Fibroblast of skin of back (primary cell): ENCODE measurements around the gene TEX101.

Source experiments
- DNase-seq: peaks from one replicate; pipeline ENCODE4 v3.0.0-alpha.2; 2013

Gene TEX101

GRCh38 chr19:43450545-43450997 is 35.9 kb downstream of the TEX101 start:
- no peak for DNase-seq

DNA sequence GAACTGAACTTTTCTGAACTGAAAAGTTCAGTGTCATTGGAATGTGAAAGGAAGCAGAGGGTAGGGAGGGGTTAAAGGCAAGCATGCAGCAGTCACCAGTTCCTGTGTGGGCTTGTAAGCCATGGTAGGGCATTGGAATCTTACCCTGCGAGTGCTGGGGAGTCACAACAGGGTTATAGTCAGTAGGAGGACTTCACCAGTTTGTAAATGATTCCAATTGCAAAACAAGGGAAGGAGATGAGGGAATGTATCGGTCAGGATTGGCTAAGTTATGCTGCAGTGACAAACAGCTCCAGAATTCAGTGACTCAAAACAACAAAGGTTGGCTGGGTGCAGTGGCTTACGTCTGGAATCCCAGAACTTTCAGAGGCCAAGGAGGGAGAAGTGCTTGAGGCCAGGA is 37.9 kb downstream of the TEX101 start:
- DNase-seq: no peak

DNA sequence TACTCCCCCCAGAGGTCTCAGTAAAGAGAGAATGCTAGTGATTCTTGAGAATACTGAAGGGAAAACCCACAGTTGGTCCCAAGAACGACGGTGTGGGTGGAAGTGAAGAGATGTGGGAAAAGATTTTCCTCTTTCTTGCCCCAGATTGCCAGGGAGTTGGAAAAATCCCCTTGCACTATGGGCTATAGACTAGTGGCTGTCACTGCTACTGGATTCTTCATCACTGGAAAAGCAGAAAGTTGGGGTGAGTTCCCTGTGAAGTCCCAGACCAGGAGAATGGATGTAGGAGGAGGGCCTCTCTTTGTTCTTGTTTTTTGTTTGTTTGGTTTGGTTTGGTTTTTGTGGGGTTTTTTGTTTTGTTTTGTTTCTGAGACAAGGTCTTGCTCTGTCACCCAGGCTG is 39.3 kb downstream of the TEX101 start:
- no peak for DNase-seq

GRCh38 chr19:43455321-43456113 is 40.8 kb downstream of the TEX101 start:
- DNase-seq: no peak

DNA sequence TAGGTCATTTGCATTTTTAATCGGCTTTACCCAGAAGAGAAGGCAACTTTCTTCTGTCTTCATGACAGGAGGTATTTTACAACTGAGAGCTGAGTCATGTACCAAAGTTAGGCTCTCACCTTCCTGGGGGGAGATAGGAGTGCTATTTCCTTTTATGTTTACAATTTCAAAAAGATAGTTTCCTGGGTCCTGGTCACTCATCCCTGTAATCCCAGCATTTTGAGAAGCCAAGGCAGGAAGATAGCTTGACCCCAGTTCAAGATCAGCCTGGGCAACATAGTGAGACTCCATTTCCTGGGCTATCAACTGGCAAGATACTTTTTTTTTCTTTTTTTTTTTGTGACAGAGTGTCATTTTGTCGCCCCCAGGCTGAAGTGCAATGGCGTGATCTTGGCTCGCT is 43.1 kb downstream of the TEX101 start:
- DNase-seq: no peak

DNA sequence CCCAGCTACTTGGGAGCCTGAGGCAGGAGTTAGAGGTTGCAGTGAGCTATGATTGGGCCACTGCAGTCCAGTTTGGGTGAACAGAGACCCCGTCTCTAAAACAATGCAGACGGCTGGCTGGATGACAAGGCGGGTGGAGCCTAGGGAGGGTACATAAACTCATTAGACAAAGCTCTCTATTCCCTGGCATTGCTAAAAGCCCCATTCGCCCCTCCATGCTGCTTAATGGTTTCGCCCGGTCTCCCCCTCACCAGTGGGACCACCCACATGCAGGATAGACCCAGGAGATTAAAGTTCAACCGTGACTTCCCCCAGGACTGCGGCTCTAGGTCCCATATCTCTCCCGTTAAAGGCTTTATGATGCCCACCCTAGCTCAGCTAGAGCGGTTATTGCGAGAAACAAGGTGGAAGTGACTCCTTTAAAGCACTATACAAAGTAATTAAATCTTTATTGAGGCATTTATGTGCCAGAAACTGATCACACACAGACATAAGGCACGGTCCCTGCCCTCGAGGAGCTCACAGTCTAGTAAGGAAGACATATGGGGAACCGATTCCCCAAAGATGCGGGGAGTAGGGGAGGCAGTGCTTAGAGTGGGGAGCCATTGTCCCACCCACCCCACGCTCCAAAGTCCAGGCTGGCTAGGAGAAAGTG is 45.8 kb downstream of the TEX101 start:
- DNase-seq: no peak

GRCh38 chr19:43461303-43461702 is 46.6 kb downstream of the TEX101 start:
- no peak for DNase-seq

- DNase-seq: no peak
Observed at GRCh38 chr19:43462383-43462782, 47.7 kb downstream of the TEX101 start.

DNA sequence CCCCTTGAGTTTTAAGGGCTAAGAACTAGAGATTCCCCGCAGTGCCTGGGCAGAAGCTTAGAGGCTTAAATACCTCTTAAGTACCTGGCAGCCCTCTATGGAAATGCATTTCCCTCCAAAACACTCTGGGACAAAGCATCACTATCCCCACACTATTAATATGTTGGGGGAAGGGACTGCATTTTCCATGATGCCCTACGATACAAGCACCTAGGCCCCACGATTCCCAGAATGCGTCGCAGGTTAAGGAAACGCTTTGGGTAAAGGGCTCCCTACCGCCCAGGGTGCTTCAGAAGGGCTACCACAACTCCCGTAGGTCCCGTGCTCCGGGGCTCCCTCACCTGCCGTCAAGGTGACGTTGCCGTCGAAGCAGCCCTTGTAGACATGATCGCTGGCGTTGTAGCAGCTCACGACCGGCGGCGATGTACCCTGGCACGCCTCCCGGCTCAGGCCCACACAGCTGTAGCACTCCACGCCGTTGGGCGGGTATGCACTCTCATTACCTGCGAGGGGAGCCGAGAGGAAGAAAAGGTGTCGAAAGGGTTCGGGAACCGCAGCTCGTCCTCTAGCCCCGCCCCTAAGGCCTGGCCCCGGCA is 48.2 kb downstream of the TEX101 start:
- DNase-seq: no peak

DNA sequence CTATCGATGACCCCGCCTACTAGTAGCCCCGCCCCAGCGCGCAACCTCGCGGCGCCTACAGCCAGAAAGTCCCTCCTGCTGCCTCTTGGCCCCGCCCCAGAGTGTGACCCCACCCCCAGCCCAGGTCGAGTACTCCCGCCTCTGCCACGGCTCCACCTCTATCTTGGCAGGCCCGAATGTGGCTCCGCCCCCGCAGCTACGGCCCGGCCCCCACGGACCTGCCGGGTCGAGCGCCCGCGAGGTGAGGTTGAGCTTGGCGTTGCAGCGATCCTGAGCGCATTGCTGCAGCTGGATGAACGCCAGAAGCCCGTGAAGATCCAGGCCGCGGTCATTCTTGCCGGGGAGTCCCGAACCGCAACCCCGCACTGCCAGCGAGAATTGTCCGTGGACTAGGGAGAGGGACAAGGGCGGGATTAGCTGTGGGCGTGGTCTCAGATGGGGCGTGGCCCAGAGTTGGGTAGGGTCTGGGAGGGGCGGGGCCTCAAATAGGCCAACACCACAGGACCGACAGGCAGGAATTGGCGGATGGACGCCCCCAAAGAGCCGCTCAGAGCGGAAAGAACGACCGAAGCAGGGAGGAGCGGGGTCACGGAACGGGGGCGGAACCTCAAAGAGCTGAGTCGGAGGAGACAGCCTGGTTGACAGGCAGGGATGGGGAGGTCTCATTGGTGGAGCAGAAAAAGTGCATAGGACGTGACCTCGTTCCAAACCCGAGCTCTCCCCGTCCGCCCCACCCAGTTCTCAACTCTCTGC is 48.9 kb downstream of the TEX101 start:
- DNase-seq: peak; percentile 88

DNA sequence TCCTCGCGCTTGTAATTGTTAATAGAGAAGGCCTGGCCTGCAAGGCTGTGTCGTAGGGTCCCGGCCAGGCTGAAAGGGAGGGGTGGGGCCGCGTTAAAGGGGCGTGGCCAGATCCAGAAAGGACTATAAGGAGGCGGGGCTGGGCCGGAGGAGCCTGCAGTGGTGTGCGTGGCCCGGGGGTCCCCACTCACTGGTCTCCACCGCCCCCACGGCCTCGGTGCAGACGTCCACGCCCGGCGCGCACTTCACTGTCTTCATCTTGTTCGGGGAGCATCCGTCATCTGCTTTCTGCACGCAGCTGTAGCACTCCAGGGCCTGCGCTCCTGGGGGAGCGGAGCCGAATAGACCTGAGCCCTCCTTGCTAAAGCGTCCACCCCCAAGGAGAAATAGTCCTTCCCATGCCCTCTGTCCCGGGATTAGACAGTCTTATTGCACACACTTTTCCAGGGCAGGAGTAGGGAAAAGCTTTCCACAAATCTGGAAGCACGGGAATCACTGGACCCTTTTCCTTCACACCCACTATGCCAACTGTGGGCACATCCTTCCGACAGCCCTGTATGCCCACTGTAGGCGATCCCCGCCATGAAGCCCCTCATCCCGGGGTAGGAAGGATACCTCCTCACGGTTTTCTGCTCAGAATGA is 49.6 kb downstream of the TEX101 start:
- DNase-seq: no peak

GRCh38 chr19:43465468-43466120 is 50.9 kb downstream of the TEX101 start, which contains the start of gene LYPD3:
LYPD3 (minus strand) TSS chr19:43465608; CDS start chr19:43465571, 37 bp downstream.
- DNase-seq: no peak

DNA sequence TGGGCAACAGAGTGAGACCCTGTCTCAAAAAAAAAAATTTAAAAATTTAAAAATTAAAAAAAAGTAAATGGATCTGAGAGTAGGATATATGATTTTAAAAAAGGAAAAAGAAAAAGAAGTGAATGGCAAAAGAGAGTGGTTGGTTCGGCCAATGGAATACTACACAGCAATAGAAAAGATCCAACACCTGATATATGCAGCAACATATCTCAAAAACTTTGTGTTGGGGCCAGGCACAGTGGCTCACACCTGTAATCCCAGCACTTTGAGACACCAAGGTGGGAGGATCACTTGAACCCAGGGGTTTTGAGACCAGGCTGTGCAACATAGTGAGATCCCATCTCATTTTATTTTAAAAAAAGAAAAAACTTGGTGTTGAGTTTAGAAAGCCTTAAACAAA is 52.1 kb downstream of the TEX101 start:
- no peak for DNase-seq

DNA sequence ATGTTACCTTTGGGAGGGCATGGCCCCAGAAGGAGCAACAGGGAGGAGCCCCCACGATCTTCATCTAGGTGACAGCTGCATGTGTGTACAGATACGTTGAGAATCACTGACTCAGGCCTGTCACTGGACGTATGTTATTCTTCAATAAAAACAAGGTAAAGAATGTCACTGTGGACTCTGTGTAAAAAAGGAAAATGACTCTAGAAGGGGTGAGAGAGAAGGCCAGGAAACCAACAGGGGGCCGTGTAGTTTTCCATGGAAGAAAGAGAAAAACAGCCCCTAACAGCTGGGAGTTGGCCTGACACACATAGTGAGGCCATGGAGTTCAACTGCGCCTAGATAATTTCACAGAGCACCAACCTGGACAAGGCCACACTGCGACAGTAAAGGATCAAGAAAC is 52.6 kb downstream of the TEX101 start:
- DNase-seq: no peak

- DNase-seq: no peak
Observed at GRCh38 chr19:43467730-43468129, 53.0 kb downstream of the TEX101 start.
